Adipose tissue (tissue), 3 donors: Measurements from ENCODE around the gene TRMT11. TPM values are rescaled to one million over a fixed set of nuclear protein-coding genes. Genes with fewer than 3 reads are reported as not detected.
"Not testable (repeated sequence)": the region's sequence is repeated elsewhere in the genome, so short reads cannot be mapped to it uniquely, and the experiment has no call there.

ENCODE experiments used
- H3K27ac ChIP-seq: one replicate; pipeline ENCODE4 v1.5.1; 2013; ENCODE audit warnings: low read depth, low read length
- WGBS, 3 donors: extraction: QIAGEN DNeasy Blood & Tissue Kit; methylation state at CpG; one replicate each; pipeline ENCODE4 v1.1.7; 2013; 5-methylcytosine and 5-hydroxymethylcytosine counted together
- polyA plus RNA-seq, 3 donors: library from polyadenylated mRNA; stranded (reverse); fragments of 200-250 nt; gene quantifications; one replicate each; pipeline ENCODE4 v1.2.3, GENCODE V29; 2013
- donor health status: healthy with polysubstance abuse.
- donor health status: Bipolar disorder and iron deficiency.
- donor health status: healthy.

Gene TRMT11
- polyA plus RNA-seq, 3 donors, result 5.7 to 11.2 (median 8.2) TPM

DNA sequence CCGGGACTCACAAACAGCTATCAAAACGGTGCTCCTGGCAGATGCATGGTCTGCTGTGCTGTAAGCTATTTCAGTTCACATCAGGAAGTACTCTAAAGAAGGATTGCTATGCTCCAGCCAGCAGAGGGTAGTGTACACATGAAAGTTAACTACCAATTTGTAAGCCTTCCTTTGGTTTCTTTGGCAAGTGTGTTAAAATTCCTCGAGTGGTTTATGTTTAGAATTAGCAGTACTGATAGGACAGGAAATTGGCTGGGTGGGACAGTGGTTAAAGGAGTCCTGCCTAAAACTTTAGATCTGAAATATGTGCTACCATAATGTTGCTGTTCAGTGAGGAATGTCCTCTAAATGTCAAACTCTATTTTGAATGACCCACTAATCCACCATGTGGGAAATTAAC lies 47.4 kb downstream of the TRMT11 start:
- WGBS, 3 donors, result 5 to 10% (median 9%) methylated on average over 3 of the region's 3 CpGs
- no peak overlapping the region for H3K27ac ChIP-seq

DNA sequence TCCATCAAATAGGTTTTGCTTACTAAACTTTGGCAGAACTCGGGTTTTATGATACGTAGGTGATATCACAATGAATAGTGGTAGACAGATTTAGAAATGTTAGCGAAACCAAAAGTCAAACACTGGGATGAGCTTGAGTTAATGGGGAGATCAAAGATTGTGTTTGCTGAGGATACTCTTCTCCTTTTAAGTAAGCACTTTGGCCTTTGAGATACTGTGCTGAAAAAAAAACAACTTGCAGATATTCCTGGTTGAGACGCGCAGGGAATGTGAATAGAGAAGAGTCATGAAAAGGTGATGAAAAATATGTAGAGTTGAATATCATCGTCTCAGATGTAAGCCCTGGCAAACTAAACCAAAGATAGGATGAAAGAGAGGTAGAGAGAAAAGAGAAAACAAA lies 48.3 kb downstream of the TRMT11 start:
- WGBS, 3 donors, result 90 to 97% (median 94%) methylated on average over 6 of the region's 6 CpGs
- no peak overlapping the region for H3K27ac ChIP-seq

DNA sequence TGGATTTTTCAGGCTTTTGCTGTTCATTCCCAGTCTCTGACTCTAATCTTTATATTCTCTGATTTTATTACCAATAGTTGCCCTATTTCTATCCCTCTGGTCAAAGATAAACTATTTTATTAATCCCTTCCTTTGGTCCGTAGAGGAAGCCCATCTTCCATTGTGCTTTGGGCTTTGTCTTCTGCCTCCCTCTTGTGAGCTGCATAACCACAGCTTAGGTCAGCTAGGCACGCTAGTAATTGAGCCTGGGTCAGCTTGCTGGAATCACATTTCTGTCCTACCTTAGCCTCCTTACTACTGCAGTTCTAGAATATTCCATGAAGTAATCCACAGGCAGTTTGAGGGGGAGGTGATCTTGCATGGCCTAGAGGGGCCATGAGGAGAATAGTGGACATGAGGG lies 49.4 kb downstream of the TRMT11 start:
- 95 to 100% (median 96%) methylated on average over 2 of the region's 2 CpGs for WGBS, 3 donors

DNA sequence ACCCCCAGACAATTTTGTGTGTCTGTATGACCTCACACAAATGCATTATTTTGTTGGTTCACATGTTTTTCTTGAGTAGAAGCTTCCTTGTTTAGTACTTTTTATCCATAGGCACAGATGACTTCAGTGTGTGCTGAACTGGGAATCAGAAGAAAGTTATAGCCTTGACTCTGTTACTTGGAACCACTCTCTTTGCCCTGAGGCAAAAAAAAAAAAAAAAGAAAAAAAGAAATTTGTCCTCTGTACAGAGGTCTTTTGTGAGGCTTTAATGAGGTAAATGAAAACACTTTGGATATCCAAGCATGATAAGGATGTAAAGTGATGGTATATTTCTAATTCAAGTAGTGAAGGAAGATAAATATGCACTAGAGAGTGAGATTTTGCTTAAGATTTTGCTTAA lies 51.9 kb downstream of the TRMT11 start:
- H3K27ac ChIP-seq, result no peak overlapping the region

More for the DNA sequence above, 49.4 kb downstream of the TRMT11 start:
- no peak overlapping the region for H3K27ac ChIP-seq

DNA sequence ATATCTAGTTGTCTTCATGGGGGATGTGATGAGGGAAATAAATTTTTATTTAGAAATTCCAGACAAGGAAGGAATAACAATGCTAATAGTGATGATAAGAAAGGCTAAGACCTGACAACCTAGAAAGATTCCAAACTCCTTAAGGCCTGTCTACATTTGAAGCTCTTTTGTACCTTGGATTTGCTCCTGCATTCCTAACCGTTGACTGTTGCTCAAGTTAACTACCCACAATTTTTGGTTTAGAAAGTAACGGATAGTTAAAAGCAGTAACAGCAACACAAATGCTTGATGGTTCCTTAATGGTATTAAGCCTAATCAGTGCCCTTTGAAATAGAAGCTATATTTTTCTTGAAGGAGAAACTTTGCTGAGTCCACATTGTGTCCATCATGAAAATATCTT lies 52.9 kb downstream of the TRMT11 start:
- no peak overlapping the region for H3K27ac ChIP-seq
- WGBS, 3 donors, result 75 to 95% (median 84%) methylated on average over 2 of the region's 2 CpGs

DNA sequence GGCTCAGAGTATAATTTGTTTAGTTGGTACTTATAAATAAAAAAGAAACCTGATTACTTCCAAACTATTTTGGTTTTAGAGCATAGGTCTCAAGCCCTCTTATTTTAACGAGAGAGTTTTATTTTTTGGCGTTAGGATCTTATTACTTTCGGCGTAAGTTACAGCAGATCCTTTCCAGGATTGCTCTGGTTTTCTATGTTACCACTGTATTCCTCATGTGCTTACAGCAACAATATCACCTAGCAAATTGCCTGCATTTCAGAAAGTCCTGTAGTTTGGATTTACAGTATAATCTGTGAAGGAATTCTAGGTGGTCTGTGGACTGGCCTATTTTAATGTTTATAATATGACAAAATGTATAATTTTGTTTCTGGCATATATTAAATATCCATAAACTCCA lies 54.1 kb downstream of the TRMT11 start:
- WGBS, 3 donors, result 83 to 89% (median 89%) methylated on average over 4 of the region's 4 CpGs

DNA sequence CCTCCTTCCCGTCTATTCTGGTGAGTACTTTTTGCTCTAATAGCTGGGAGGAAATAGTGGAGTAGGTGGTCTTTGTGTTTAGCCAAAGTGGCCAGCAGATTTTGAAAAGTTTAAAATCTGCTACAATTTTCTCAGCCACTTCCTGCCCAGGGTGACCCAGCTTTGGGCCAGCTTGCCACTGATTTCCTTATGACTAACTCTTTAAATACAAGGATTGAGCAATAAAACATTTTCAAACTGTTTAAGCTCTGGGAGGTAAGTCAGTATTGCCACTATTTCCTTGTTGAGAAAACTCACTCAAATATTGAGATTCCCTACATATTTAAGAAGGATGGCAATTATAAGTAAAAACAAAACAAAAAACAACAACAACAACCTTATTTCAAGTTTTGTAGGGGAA lies 54.5 kb downstream of the TRMT11 start:
- 37 to 86% (median 51%) methylated on average over 1 of the region's 1 CpG for WGBS, 3 donors
- no peak overlapping the region for H3K27ac ChIP-seq

More for the DNA sequence above, 54.1 kb downstream of the TRMT11 start:
- no peak overlapping the region for H3K27ac ChIP-seq

DNA sequence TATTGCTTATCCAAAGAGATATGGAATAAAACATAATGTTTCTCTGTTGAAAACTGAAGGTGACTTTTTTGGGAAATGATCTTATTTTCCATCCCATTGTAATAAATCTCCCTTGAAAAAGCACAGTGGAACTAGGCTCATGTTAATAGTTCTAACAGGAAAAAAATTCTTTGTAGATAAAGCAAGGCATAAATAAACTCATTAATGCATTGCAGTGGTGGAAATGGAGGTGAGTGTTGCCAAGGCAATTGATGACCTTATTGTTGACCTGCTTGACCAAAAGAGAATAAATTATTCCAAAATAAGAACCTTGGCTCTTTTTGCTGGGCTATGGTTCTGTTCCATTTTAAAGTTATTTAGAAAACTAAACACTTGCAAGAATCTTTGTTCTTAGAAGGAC lies 55.2 kb downstream of the TRMT11 start:
- no peak overlapping the region for H3K27ac ChIP-seq

DNA sequence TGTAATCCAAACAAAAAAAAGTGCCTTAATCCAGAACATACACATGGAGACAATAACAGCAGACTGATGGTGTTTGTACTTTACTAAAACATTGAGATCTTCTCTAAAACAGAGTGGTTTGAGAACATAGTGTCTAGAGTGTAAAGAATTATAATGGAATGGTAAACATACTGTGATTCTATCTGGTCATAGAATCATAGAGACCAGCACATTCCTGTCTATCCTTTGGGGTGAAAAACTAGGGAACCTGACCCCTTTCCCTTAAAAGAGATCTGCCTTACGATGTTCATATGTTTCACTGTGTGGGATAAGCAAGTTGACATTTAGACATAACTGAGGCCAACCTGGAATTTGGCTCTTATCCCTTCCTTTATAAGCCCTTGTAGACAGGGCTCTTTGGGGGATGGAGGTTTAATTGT lies 55.7 kb downstream of the TRMT11 start:
- no peak overlapping the region for H3K27ac ChIP-seq
- 55 to 90% (median 61%) methylated on average over 1 of the region's 1 CpG for WGBS, 3 donors

DNA sequence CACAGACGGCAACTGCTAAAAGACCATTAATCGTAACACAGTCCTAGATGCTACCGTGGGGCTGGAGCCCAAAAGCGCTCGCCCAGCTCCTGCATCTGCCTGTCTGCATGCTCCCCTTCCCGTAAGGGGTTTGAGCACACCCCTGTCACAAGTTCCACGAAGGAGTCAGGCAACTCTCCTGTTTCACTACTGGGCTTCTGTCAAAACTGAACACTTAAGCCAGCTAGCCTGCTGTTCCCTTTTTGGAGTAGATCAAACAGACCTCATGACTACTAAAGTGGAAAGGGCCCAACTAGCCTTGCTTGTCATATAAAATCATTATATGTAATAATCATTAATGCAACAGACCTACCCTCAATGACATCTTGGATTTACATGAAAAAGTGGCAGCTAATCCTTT lies 61.3 kb downstream of the TRMT11 start:
- H3K27ac ChIP-seq, result no peak overlapping the region
- 93 to 98% (median 95%) methylated on average over 7 of the region's 7 CpGs for WGBS, 3 donors

DNA sequence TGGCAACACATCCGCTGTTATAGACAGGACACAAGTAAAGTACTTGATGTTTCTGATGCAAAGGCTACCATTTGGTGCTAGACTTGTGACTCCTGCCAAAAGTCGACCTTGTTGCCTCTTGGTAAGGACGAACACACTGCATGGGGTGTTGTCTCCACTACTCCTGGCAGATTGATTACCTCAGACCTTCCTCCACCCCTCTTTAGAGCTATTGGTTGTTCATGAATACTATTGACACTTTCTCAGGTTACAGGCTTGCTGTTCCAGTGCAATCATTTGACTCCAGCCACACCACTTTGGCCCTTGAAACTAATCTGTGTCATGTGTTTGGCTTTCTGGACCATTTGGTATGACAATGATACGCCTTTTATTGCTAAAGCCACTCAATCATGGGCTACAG lies 62.3 kb downstream of the TRMT11 start:
- WGBS, 3 donors, result 89 to 98% (median 92%) methylated on average over 4 of the region's 4 CpGs
- no peak overlapping the region for H3K27ac ChIP-seq

DNA sequence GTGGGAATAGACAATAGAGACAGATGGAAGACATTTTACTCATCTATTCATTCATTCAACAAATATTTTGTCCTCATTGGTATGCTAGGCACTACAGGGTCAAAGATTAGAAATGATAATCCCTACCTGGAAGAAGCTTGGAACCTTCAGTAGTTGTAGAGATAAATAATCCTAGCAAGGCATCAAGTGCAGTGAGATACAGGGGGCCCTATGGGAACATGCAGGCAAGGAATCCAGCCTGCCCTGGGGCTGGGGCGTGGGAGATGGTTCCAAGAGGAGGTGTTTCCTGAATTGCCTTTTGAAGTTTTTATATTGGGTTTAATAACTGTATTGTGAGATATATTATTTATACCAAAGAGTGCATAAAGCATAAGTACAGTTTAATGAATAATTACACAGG lies 64.5 kb downstream of the TRMT11 start:
- no peak overlapping the region for H3K27ac ChIP-seq
- WGBS, 3 donors, result 92 to 100% (median 97%) methylated on average over 1 of the region's 1 CpG

DNA sequence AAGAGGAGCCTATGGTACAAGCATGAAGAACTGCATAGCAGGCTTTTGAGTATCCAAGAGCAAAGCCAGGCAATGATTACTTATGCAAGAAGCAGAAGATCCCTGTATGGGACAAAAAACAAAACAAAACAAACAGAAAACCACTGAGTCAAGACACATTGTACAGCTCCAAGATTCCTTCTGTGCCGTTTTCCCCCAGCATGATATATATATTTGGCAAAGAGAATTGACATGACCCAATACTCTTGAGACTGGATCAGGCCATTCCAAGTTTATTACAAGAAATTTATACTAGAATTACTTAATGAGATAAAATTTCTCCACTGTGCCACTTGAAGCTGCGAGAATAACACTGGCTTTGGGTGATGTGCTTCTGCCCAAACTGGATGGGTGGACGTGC lies 65.5 kb downstream of the TRMT11 start:
- no peak overlapping the region for H3K27ac ChIP-seq
- whole genome bisulfite sequencing, 3 donors, result 70 to 80% (median 70%) methylated on average over 3 of the region's 3 CpGs

DNA sequence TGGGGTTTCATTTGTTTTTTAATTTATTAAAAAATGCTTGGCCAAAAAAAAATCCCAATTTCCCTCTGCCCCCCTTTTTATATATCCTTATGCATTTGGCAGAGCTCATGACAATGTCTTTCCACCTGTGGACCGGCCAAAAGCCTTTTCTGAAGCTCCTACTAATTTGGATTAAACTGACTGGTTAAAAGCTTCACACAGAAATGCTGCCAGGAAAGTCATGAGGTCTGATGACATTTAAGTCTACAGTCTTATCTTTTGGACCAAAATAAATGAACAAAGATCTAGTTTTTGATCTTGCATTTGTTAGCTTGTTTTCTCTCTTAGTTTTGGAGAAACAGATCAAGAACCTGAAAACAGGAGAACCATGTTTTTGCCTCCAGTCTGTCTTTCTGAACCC lies 66.1 kb downstream of the TRMT11 start:
- WGBS, 3 donors, result 30 to 35% (median 34%) methylated on average over 1 of the region's 1 CpG
- H3K27ac ChIP-seq, result no peak overlapping the region

DNA sequence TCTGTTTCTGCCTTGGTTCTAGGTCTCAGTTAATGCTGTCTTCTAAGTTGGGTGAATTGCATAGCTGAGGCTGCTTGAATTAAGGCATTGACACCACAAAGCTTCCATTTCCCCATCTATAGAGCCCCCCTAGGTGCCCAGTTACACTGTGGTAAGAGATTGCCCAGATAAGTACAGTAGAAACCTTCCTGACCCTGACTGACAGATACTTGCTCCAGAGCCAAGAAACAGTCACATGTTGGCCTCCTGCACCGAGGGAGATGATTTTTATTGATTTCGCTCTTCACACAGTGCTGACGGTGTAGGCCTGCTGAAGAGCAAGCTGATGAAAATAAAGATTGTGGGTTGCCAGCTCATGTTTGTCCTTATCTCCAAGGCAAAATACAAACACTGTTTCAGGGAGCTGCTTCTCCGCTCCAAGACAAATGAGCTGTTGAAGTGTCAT lies 67.9 kb downstream of the TRMT11 start:
- 48 to 51% (median 50%) methylated on average over 4 of the region's 4 CpGs for WGBS, 3 donors
- no peak overlapping the region for H3K27ac ChIP-seq

DNA sequence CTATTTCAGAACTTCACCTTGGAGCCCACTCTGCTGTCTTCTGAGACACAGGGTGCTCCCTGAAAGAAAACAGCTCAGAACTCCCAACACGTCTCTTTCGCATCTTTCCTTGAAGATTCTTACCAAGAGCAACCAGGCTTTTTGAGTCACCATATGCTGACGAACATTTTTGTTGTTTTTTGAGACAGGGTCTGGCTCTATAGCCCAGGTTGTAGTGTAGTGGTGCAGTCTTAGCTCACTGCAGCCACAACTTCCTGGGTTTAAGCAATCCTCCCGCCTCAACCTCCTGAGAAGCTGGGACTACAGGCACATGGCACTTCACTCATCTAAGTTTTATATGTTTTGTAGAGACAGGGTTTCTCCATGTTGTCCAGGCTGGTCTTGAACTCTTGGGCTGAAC lies 68.5 kb downstream of the TRMT11 start:
- 66 to 83% (median 72%) methylated on average over 4 of the region's 4 CpGs for WGBS, 3 donors

DNA sequence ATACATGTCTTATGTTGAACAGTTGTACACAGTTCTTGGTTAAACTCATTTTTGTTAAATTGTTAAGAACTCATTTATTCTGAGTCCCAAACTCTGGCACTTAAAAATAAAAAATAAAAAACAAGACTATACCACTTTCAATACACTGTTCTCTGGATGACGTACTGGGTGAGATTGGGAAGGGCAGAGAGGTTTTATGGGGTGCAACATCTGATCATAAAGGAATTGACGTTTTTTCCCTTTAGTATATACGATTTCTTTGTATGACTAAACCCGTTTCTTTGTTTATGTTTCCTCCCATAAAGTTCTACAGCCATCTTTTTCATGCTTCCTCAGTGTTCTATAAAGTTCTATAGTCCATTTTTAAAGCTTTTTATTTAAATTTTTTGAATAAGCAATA lies 69.1 kb downstream of the TRMT11 start:
- 90 to 98% (median 96%) methylated on average over 4 of the region's 4 CpGs for WGBS, 3 donors
- H3K27ac ChIP-seq, result no peak overlapping the region

More for the DNA sequence above, 68.5 kb downstream of the TRMT11 start:
- no peak overlapping the region for H3K27ac ChIP-seq

DNA sequence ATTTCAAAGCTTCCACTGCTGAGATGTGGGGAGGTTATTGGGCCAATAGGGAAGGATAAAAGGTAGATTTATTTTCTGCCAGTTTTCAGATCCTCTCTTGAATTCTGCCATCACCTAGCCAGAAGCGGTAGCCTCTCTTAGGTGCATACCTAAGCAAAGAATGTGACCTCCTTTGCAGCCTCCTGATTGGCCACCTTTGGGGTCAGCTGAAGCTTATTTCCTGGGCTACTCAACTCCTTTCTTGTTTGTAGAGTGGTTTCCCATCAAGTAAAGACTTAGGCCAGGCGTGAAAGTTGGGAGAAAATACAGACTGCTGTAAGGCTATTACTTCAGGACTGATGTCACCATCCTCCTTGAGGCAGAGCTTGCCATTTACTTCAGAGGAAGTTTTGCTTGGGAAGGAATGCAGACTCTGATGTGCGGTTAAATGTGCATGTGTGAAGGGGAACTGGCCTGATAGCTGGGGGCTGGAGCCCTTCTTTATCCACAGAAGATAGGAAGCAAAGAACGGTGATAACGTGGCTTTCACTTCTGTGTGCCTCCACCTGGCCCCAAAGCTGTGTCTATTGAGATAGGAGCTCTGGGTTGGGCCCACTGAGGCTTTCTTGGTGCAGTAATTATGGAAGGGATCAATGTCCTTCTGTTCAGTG lies 70.1 kb downstream of the TRMT11 start:
- no peak overlapping the region for H3K27ac ChIP-seq
- 85 to 91% (median 87%) methylated on average over 5 of the region's 5 CpGs for WGBS, 3 donors

DNA sequence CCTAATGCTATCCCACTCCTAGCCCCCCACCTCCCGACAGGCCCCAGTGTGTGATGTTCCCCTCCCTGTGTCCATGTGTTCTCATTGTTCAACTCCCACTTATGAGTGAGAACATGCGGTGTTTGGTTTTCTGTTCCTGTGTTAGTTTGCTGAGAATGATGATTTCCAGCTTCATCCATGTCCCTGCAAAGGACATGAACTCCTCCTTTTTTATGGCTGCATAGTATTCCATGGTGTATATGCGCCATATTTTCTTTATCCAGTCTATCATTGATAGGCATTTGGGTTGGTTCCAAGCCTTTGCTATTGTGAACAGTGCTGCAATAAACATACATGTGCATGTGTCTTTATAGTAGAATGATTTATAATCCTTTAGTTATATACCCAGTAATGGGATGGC lies 71.7 kb downstream of the TRMT11 start:
- 95 to 98% (median 98%) methylated on average over 2 to 3 of the region's 3 CpGs for WGBS, 3 donors
- H3K27ac ChIP-seq, result not testable (repeated sequence)

DNA sequence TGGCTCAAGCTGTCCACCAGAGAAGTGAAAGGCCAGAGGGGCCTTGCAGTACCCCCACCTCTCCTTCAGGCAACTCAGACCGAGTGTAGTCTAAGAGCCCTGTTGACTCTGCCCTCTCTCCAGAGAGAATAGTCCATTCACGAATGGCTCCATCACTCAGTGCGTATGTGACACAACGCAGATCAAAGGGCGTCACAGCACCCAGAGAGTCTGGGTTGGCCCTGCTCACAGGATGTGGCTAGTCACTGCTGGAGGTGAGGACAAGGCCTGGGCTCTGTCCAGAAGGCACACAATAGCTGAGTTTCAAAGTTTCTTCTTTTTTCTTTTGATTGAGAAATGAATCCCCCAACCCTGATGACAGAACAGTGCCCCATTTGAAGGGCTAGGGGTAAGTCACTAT lies 74.1 kb downstream of the TRMT11 start:
- no peak overlapping the region for H3K27ac ChIP-seq
- 93 to 94% (median 94%) methylated on average over 5 of the region's 5 CpGs for WGBS, 3 donors
